HepG2 (cell line): ENCODE data around the gene CLEC14A. TPM values are rescaled to one million over a fixed set of nuclear protein-coding genes. Genes with fewer than 3 reads are reported as not detected.

Experiments
- ATAC-seq: fragments of 200-7000 bp; cut with Tn5 transposase; 3 replicates; pipeline ENCODE4 v1.9.1; 2020; ENCODE audit warnings: mild to moderate bottlenecking, moderate library complexity
- BruUV-seq: library from RNA; stranded (reverse); fragments of 400-500 nt; replicated peaks from 2 replicates; lab custom pipeline; 2021; lab: Mats Ljungman, UMichigan
- CTCF ChIA-PET: fragments of 300-600 bp; formaldehyde crosslinking; extraction: SDS; loops from one replicate; lab custom pipeline; 2021; ENCODE audit warnings: low total read pairs, inconsistent platforms, low intra/inter-chr PET ratio; lab: Yijun Ruan, JAX
- POLR2A ChIA-PET: fragments of 350-600 bp; sonication (Branson Sonifier 250); formaldehyde crosslinking; loops from one replicate; lab custom pipeline; 2020; ENCODE audit warnings: antibody characterized with exemption, inconsistent platforms; lab: Yijun Ruan, JAX
- DNase-seq: peaks from one replicate; pipeline ENCODE4 v3.0.0-alpha.2; 2015; ENCODE audit warnings: low spot score
- FAIRE-seq: peaks from 3 replicates; lab custom pipeline; 2011; peaks lifted over from hg19 to GRCh38; lab: Jason Lieb, UNC
- H2AFZ ChIP-seq: one replicate; pipeline ENCODE4 v1.6.1; 2011; ENCODE audit warnings: low read length, inconsistent platforms
- H3K27ac ChIP-seq: fragments of 300-600 bp; 3 replicates; pipeline ENCODE4 v1.8.0; 2011; ENCODE audit warnings: mixed run types, mild to moderate bottlenecking, mixed read lengths, low read length, inconsistent platforms; ENCODE audit not compliant: insufficient read depth; ENCODE audit errors: extremely low read length
- H3K27me3 ChIP-seq, 2 experiments: fragments of 200-600 bp in 1 of 2; 2 replicates in 1 of 2; 3 replicates in 1 of 2; pipeline versions ENCODE4 v1.6.0 to v1.8.0; 2011; ENCODE audit warnings: low read length in 2 of 2, mild to moderate bottlenecking in 2 of 2, moderate library complexity in 2 of 2, inconsistent platforms in 1 of 2; ENCODE audit not compliant: insufficient read depth in 2 of 2, control insufficient read depth in 1 of 2
- H3K36me3 ChIP-seq, 2 experiments: fragments of 200-600 bp in 1 of 2; replicated peaks in 1 of 2; 2 replicates in 1 of 2; 3 replicates in 1 of 2; pipeline versions ENCODE4 v1.5.1 to v1.8.0; 2011; ENCODE audit warnings: low read length in 2 of 2, inconsistent platforms in 1 of 2; ENCODE audit not compliant: insufficient read depth in 2 of 2, control insufficient read depth in 1 of 2
- H3K4me1 ChIP-seq: 2 replicates; pipeline ENCODE4 v1.5.1; 2012; ENCODE audit warnings: low read length, inconsistent platforms; ENCODE audit not compliant: insufficient read depth
- H3K4me2 ChIP-seq: 2 replicates; pipeline ENCODE4 v1.6.0; 2011; ENCODE audit warnings: low read depth, low read length, inconsistent platforms
- H3K4me3 ChIP-seq, 3 experiments: fragments of 200-600 bp in 1 of 3; sonication (generic), shearing (Covaris generic) in 1 of 3; replicated peaks in 1 of 3; 2 replicates each; pipeline ENCODE4 v1.5.1; 2011 to 2016; ENCODE audit warnings: low read length in 3 of 3, inconsistent platforms in 2 of 3, low read depth in 2 of 3, mild to moderate bottlenecking in 2 of 3, control low read depth in 1 of 3, mixed read lengths in 1 of 3; ENCODE audit not compliant: insufficient read depth in 1 of 3
- H3K79me2 ChIP-seq: one replicate; pipeline ENCODE4 v1.6.1; 2011; ENCODE audit warnings: low read length, inconsistent platforms; ENCODE audit not compliant: insufficient read depth
- H3K9ac ChIP-seq: 2 replicates; pipeline ENCODE4 v1.6.0; 2011; ENCODE audit warnings: mild to moderate bottlenecking, low read depth, low read length, inconsistent platforms; ENCODE audit not compliant: insufficient read depth
- H3K9me3 ChIP-seq: 2 replicates; pipeline ENCODE4 v1.5.1; 2012; ENCODE audit warnings: mild to moderate bottlenecking, low read length
- H4K20me1 ChIP-seq: 2 replicates; pipeline ENCODE4 v1.6.0; 2011; ENCODE audit warnings: inconsistent platforms, mild to moderate bottlenecking, low read length, moderate library complexity; ENCODE audit not compliant: insufficient read depth
- CEBPB ChIP-seq: IDR thresholded peaks from 2 replicates; pipeline ENCODE4 v1.6.1; 2011; ENCODE audit warnings: low read depth, low read length, improper control_type of control experiment, borderline replicate concordance
- HNRNPUL1 ChIP-seq: fragments of 200-400 bp; formaldehyde crosslinking; IDR thresholded peaks from 2 replicates; pipeline ENCODE4 v1.6.1; 2017; ENCODE audit warnings: low read depth, mild to moderate bottlenecking, low read length, moderate library complexity
- JUN ChIP-seq: sonication (generic); formaldehyde crosslinking; IDR thresholded peaks from 2 replicates; pipeline ENCODE4 v1.4.0; 2020; ENCODE audit warnings: mild to moderate bottlenecking, missing genetic modification reagents
- MTERF4 ChIP-seq: sonication (generic); formaldehyde crosslinking; IDR thresholded peaks from 2 replicates; pipeline ENCODE4 v1.8.0; 2023; ENCODE audit warnings: mild to moderate bottlenecking, missing genetic modification reagents
- ZNF543 ChIP-seq: sonication (generic); formaldehyde crosslinking; IDR thresholded peaks from 2 replicates; pipeline ENCODE4 v1.4.0; 2020; ENCODE audit warnings: mild to moderate bottlenecking, missing genetic modification reagents
- WGBS: methylation state at CpG from one replicate; pipeline ENCODE4 v1.1.6; 2017; ENCODE audit warnings: low lambda C conversion rate; 5-methylcytosine and 5-hydroxymethylcytosine counted together
- in situ Hi-C: cut with HindIII; loops from 2 replicates; pipeline ENCODE4 v1.10.0; 2017; ENCODE audit warnings: low pct_unique_long_range_greater_than_20kb; ENCODE audit not compliant: extremely low pct_ligation_motif_present
- intact Hi-C: fragments of 100-400 bp; cut with micrococcal nuclease; formaldehyde crosslinking; loops from one replicate; pipeline ENCODE4 v1.10.0; 2022; ENCODE audit not compliant: unreplicated experiment
- polyA plus RNA-seq, 8 experiments: library from polyadenylated mRNA; depleted of rRNA in 3 of 8; stranded (reverse) in 7 of 8; unstranded in 1 of 8; fragments of >200 nt; fragmentation: Illumina TruSeq in 4 of 8; extraction: Trizol in 4 of 8; gene quantifications; 2 replicates each; pipeline versions ENCODE4 v1.2.1 to v1.2.3, GENCODE V29; 2011 to 2016; ENCODE audit warnings: low read depth in 4 of 8, missing spikeins in 1 of 8, mixed read lengths in 1 of 8; ENCODE audit not compliant: insufficient read depth in 1 of 8
- total RNA-seq, 5 experiments: library from RNA; depleted of rRNA; stranded (reverse); fragments of >200 nt; fragmentation: Illumina TruSeq; extraction: Trizol; gene quantifications; 2 replicates each; pipeline ENCODE4 v1.2.3, GENCODE V29; 2016; ENCODE audit warnings: low read depth in 1 of 5
- TF ChIP-seq, protein P1 (sequence below), 2 experiments: fragments of 450-650 bp in 1 of 2; sonication (generic) in 1 of 2; formaldehyde crosslinking; IDR thresholded peaks; 2 replicates each; pipeline versions ENCODE4 v1.5.0 to v1.8.0; 2020 to 2022; ENCODE audit warnings: mild to moderate bottlenecking in 1 of 2, missing genetic modification reagents in 1 of 2
- TF ChIP-seq, protein P2 (sequence below): sonication (generic); formaldehyde crosslinking; IDR thresholded peaks from 2 replicates; pipeline ENCODE4 v1.5.1; 2020; ENCODE audit warnings: mild to moderate bottlenecking, missing genetic modification reagents, moderate library complexity

CLEC14A gene
- total and polyA plus RNA-seq, 2 of the 13 experiments (the other 11 are each of a cell fraction or from before 2014, with no cell fraction given), result not detected

- no TSS peak for BruUV-seq
- CTCF ChIA-PET, result no interaction called here
- H3K27me3 ChIP-seq, result no peaks in the 10 kb centered on the region
Measured at GRCh38 chr14:38261620-38262019, 5.7 kb upstream of the CLEC14A start.

More at GRCh38 chr14:38261620-38262019, 5.7 kb upstream of the CLEC14A start:
- in situ Hi-C loops, result no loop called here
- no peak for FAIRE-seq
- Histone ChIP-seq H4K20me1 (no peaks in the 10 kb centered on the region), H3K9ac (no peak overlapping the region), H3K27ac (no peak overlapping the region), H2AFZ (no peak overlapping the region), H3K79me2 (no peaks in the 10 kb centered on the region), H3K4me1 (no peaks in the 10 kb centered on the region), H3K9me3 (no peaks in the 10 kb centered on the region)
- no peak for ATAC-seq
- TF ChIP-seq ZNF543 (CRISPR knock-in tag), result no peak
- TF ChIP-seq HNRNPUL1, result no peak
- no peak for TF ChIP-seq MTERF4 (CRISPR knock-in tag)
- TF ChIP-seq, protein P1, sequence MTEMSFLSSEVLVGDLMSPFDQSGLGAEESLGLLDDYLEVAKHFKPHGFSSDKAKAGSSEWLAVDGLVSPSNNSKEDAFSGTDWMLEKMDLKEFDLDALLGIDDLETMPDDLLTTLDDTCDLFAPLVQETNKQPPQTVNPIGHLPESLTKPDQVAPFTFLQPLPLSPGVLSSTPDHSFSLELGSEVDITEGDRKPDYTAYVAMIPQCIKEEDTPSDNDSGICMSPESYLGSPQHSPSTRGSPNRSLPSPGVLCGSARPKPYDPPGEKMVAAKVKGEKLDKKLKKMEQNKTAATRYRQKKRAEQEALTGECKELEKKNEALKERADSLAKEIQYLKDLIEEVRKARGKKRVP (CRISPR knock-in tag; IDR thresholded peaks at IDR 0.05), result peak in 1 of 2 experiments; percentile 72; a peak in 1 of 4 replicates
- peak; percentile 80; the same call in 1 of the 2 replicates for TF ChIP-seq CEBPB
- TF ChIP-seq, protein P2, sequence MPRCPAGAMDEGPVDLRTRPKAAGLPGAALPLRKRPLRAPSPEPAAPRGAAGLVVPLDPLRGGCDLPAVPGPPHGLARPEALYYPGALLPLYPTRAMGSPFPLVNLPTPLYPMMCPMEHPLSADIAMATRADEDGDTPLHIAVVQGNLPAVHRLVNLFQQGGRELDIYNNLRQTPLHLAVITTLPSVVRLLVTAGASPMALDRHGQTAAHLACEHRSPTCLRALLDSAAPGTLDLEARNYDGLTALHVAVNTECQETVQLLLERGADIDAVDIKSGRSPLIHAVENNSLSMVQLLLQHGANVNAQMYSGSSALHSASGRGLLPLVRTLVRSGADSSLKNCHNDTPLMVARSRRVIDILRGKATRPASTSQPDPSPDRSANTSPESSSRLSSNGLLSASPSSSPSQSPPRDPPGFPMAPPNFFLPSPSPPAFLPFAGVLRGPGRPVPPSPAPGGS (CRISPR knock-in tag), result no peak
- TF ChIP-seq JUN (CRISPR knock-in tag), result no peak
- TF ChIP-seq, all 625 proteins: peak for 2
- Histone ChIP-seq H3K4me2 (no peak overlapping the region), H3K4me3 (no peak overlapping the region), H3K36me3 (no peaks in the 10 kb centered on the region)
- DNase-seq, result no peak
- 4% methylated on average over 1 of the region's 1 CpG for WGBS
- intact Hi-C loops, result no loop called here
- POLR2A ChIA-PET, result no interaction called here
